DOHH2 (cell line): ENCODE measurements around the gene NIN.

Source experiments
- H3F3A ChIP-seq: fragments of 200-600 bp; sonication (generic), shearing (Covaris generic); 2 replicates; pipeline ENCODE4 v1.6.0; 2016; ENCODE audit warnings: antibody characterized with exemption, mild to moderate bottlenecking; ENCODE audit not compliant: control insufficient read depth, insufficient read depth
- H3K27ac ChIP-seq: fragments of 200-600 bp; sonication (generic); 2 replicates; pipeline ENCODE4 v1.5.1; 2014; ENCODE audit warnings: low read depth, mild to moderate bottlenecking, low read length, moderate library complexity
- H3K27me3 ChIP-seq: fragments of 200-600 bp; sonication (generic); 2 replicates; pipeline ENCODE4 v1.6.1; 2014; ENCODE audit warnings: mild to moderate bottlenecking, low read length, mixed read lengths; ENCODE audit not compliant: control insufficient read depth
- H3K36me3 ChIP-seq: fragments of 200-600 bp; sonication (generic); 2 replicates; pipeline ENCODE4 v1.6.1; 2014; ENCODE audit warnings: mild to moderate bottlenecking, low read length, moderate library complexity, mixed read lengths; ENCODE audit not compliant: control insufficient read depth
- H3K4me1 ChIP-seq: fragments of 200-600 bp; sonication (generic); 2 replicates; pipeline ENCODE4 v1.6.1; 2014; ENCODE audit warnings: mild to moderate bottlenecking, low read length, mixed read lengths; ENCODE audit not compliant: control insufficient read depth
- H3K4me2 ChIP-seq: fragments of 200-600 bp; sonication (generic); 2 replicates; pipeline ENCODE4 v1.6.0; 2014; ENCODE audit warnings: mild to moderate bottlenecking, low read length, moderate library complexity
- H3K4me3 ChIP-seq: fragments of 200-600 bp; sonication (generic); 2 replicates; pipeline ENCODE4 v1.5.1; 2014; ENCODE audit warnings: mild to moderate bottlenecking, low read length, mixed read lengths
- H3K79me2 ChIP-seq: fragments of 200-600 bp; sonication (generic); 2 replicates; pipeline ENCODE4 v1.6.1; 2014; ENCODE audit warnings: mild to moderate bottlenecking, low read length, mixed read lengths; ENCODE audit not compliant: control insufficient read depth
- H3K9me2 ChIP-seq: fragments of 200-600 bp; sonication (generic); replicated peaks from 2 replicates; pipeline ENCODE4 v1.6.1; 2014; ENCODE audit warnings: mild to moderate bottlenecking, low read length, mixed read lengths; ENCODE audit not compliant: control insufficient read depth
- H3K9me3 ChIP-seq: fragments of 200-600 bp; sonication (generic); 2 replicates; pipeline ENCODE4 v1.6.1; 2014; ENCODE audit warnings: antibody characterized with exemption, low read length, mixed read lengths; ENCODE audit not compliant: control insufficient read depth, insufficient read depth
- H4K20me1 ChIP-seq: fragments of 200-600 bp; sonication (generic); 2 replicates; pipeline ENCODE4 v1.6.0; 2014; ENCODE audit warnings: low read depth, mild to moderate bottlenecking, antibody characterized with exemption, low read length, moderate library complexity; ENCODE audit not compliant: control insufficient read depth, insufficient read depth
- EZH2phosphoT487 ChIP-seq: fragments of 200-600 bp; sonication (generic); IDR thresholded peaks from 2 replicates; pipeline ENCODE4 v1.6.1; 2017; ENCODE audit warnings: borderline replicate concordance, mild to moderate bottlenecking, antibody characterized with exemption, low read length, moderate library complexity, mixed read lengths
- TF ChIP-seq, protein P1 (sequence below): fragments of 200-600 bp; sonication (generic); IDR thresholded peaks from one replicate; pipeline ENCODE4 v1.5.1; 2014; ENCODE audit warnings: antibody characterized with exemption, mild to moderate bottlenecking, low read depth, low read length; ENCODE audit not compliant: poor library complexity, severe bottlenecking

The NIN gene

GRCh38 chr14:50836515-50836914 is 5.6 kb upstream of the NIN start:
- Histone ChIP-seq H3K9me2 (no peaks in the 10 kb centered on the region), H3K4me2 (no peak overlapping the region), H3F3A (no peaks in the 10 kb centered on the region), H3K4me3 (no peak overlapping the region), H4K20me1 (no peaks in the 10 kb centered on the region), H3K27ac (no peak overlapping the region), H3K4me1 (peaks cover 16% of the 10 kb centered on the region), H3K79me2 (no peaks in the 10 kb centered on the region), H3K36me3 (no peaks in the 10 kb centered on the region), H3K9me3 (no peaks in the 10 kb centered on the region), H3K27me3 (no peaks in the 10 kb centered on the region)
- no peak for TF ChIP-seq EZH2phosphoT487
- TF ChIP-seq, protein P1, sequence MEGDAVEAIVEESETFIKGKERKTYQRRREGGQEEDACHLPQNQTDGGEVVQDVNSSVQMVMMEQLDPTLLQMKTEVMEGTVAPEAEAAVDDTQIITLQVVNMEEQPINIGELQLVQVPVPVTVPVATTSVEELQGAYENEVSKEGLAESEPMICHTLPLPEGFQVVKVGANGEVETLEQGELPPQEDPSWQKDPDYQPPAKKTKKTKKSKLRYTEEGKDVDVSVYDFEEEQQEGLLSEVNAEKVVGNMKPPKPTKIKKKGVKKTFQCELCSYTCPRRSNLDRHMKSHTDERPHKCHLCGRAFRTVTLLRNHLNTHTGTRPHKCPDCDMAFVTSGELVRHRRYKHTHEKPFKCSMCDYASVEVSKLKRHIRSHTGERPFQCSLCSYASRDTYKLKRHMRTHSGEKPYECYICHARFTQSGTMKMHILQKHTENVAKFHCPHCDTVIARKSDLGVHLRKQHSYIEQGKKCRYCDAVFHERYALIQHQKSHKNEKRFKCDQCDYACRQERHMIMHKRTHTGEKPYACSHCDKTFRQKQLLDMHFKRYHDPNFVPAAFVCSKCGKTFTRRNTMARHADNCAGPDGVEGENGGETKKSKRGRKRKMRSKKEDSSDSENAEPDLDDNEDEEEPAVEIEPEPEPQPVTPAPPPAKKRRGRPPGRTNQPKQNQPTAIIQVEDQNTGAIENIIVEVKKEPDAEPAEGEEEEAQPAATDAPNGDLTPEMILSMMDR, result no peak

- H3K4me2 ChIP-seq, result peak overlapping the region; percentile 34
- no peaks in the 10 kb centered on the region for H4K20me1 ChIP-seq
- H3K36me3 ChIP-seq, result no peaks in the 10 kb centered on the region; the same call in 1 of the 2 replicates
- no peak overlapping the region for H3K27ac ChIP-seq
- no peaks in the 10 kb centered on the region for H3F3A ChIP-seq
- H3K4me3 ChIP-seq, result no peak overlapping the region; the same call in 1 of the 2 replicates
- TF ChIP-seq, protein P1, result no peak
- no peak for TF ChIP-seq EZH2phosphoT487
- peaks cover 2% of the 10 kb centered on the region for H3K79me2 ChIP-seq
- H3K4me1 ChIP-seq, result peaks cover 17% of the 10 kb centered on the region
- no peaks in the 10 kb centered on the region for H3K9me3 ChIP-seq
- H3K27me3 ChIP-seq, result no peaks in the 10 kb centered on the region
- H3K9me2 ChIP-seq, result no peaks in the 10 kb centered on the region
Observed at GRCh38 chr14:50835280-50835679, 4.3 kb upstream of the NIN start.

GRCh38 chr14:50834802-50835276 is 3.9 kb upstream of the NIN start:
- Histone ChIP-seq H3K4me2 (peak overlapping the region; percentile 34), H3K4me1 (peaks cover 17% of the 10 kb centered on the region), H3K9me3 (no peaks in the 10 kb centered on the region), H3K4me3 (no peak overlapping the region; the same call in 1 of the 2 replicates), H3K27me3 (no peaks in the 10 kb centered on the region), H3K79me2 (peaks cover 6% of the 10 kb centered on the region), H4K20me1 (no peaks in the 10 kb centered on the region), H3K9me2 (no peaks in the 10 kb centered on the region), H3K27ac (no peak overlapping the region), H3K36me3 (peaks cover under 1% of the 10 kb centered on the region; the same call in 1 of the 2 replicates), H3F3A (no peaks in the 10 kb centered on the region)
- TF ChIP-seq, protein P1, result no peak
- no peak for TF ChIP-seq EZH2phosphoT487
